ENCODE results near the gene CDH13. TPM values are rescaled to one million over a fixed set of nuclear protein-coding genes. Genes with fewer than 3 reads are reported as not detected.

The CDH13 gene
- total RNA-seq, 1 donor from 2014 or later: 22.9 TPM

DNA sequence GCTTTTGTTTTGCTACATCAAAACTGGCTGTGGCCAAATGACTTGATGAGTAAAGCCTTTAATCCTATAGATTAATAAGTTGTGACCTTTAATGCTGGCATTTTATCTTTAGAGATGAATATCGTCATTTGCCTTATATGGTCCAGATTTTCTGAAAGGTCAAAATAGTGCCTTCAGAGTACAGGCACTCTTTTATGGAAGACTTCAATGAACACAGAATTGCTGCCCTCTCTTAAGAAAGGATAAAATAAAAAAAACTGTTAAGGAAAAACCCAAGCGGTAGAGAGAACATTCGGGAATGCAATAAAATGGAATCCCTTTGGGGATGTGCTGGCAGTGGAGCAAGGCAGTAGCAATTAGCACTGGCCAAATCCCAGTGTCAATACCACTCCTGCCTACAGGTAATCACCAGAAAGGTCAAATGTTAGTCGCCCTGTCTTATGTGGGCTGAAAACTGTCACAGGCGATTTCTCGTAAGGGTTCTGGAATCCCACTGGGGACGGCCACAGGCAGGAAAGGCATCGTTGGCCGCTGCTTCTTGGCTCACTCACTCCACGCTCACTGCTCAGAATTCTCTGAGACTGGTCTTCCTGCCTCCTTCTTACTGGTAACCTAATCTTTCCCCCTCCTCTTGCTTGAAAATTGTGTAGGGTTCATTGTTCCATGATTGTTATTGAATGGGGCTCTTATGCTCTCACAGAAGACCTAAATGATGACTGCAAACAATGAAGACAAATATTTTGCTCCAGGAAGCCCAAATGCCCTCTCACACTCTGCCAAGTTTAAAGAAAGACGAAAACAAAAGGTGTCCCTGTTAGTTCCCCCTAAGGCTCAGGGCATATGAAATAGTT, 1135.6 kb downstream of the CDH13 start:
- DNase-seq (ENCODE audit: low read depth): no peak

DNA sequence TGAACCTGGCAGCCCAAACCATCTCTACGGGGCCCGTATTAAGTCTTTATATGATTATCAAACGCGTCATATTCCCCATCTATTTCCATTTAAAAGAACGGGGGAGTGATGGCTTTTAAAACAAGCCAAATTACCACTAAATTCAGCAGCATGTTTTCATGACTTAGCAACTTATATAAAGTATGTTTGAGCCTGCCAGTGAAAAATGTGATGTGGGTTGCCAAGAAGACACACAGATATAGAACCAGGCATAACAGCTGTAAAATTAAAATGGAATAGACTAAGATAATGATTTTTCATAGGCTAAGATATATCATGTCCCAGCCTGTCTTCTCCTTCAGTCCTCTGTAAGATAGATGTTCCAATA, 1136.2 kb downstream of the CDH13 start:
- no peak for DNase-seq (ENCODE audit: low read depth)

DNA sequence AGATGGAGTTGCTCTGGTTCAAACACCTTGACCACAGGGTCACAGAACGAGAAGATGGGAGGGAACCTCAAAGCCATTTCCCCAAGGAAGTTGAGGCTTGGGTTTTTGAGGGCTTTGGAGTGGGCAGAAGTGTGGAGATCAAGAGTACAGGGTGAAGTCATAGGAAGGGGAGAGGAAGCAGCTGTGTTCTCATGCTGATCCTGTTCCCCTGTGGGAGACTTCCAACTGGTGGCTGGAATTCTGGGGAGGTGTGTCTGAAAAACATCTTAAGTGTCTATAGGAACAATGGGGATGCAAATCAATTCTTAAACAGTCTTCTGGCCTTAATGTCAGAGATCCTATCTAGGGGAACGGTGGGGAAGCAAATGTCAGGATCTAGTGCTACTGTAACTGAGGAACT, 1142.2 kb downstream of the CDH13 start:
- no peak for DNase-seq (ENCODE audit: low read depth)

DNA sequence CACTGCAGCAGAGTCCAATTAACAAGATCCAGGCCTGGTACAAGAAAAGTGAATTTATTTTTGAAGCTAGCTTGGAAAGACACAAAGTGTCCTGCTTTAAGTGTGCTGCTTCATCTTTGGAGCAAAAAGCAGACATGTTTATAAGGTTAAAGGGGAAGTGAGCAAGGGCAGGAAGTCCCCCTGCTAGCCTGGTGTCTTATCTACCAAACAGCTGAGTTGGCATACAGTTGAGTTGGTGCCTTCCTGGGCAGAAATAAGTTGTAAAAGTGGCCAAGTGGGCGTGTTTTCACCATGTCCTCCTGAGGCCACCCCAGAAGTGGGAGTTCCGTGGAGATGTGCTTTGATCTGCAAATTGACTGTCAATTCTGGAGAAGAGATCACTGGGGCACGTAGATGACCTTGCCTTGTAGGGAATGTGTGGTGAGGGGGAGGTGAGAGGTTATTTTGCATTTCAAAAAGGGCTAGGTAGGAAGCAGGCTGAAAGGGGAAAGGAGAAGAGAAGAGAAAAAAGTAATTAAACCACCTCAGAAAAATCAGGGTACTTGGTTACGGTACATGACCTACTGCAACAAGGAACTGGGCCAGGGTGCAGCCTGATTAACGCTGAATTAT, 1142.7 kb downstream of the CDH13 start:
- no peak for DNase-seq (ENCODE audit: low read depth)

DNA sequence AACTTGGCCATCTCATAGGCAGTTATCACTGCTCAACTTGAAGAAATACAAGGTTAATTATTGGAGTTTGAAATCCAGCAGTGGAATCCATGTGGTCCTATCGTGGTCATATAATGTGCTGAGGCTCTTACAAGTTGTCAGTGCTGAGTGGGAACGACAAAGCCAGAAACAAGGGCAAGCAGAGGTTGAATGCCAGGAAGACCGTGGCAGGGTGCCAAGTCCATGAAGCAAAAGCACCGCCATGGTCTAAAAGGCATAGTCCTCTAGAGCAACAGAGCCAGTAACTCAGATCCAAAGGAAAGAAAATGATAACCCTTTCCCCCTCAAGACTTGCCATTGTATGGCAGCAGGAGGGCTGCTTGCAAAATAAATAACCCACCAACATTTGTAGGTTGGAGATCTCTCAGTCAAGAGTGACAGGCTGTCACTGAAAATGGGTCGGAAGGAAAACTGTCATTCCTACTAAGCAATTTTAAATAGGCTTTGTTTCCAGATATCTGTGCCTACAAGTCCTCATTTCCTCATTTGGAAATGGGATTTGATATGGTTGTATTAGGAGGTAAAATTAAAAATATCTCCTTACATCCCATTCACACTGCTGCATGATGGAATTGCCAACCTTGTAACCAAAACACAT, 1144.7 kb downstream of the CDH13 start:
- DNase-seq (ENCODE audit: low read depth): peak; percentile 72

DNA sequence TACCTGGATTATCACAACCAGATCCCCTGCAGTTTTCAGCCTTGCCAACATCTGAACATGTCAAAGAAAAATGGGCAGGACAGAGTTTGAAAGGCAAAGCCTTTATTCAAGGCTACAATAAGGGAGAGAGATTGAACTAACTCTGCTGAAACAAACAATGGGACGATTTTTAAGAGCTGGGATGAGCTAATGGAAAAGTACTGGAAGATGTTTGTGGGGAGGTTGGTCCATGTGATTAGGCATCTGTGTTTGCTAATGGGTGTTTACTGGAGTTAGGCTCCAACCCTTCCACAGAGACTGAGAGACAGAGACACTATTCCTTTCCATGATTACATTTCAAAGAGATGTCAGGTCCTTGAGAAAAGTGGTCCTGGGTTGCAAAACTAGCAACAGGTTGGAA, 1146.0 kb downstream of the CDH13 start:
- DNase-seq (ENCODE audit: low read depth): no peak

DNA sequence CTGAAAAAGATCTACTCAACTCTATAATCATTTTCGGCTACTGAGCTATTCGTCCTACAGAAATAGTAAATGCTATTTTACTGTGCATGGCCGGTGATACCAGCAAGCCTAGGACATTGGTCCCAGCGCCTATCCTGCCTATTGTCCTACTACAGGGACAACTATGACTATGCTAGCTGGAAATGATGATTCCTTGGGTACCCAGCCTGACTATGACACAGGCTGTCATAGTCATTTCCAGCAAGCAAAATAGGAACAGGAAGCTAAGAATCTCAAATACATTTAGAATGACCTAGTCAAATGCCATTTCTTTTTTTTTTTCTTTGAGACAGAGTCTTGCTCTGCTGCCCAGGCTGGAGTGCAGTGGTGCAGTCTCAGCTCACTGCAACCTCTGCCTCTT, 1147.3 kb downstream of the CDH13 start:
- no peak for DNase-seq (ENCODE audit: low read depth)

DNA sequence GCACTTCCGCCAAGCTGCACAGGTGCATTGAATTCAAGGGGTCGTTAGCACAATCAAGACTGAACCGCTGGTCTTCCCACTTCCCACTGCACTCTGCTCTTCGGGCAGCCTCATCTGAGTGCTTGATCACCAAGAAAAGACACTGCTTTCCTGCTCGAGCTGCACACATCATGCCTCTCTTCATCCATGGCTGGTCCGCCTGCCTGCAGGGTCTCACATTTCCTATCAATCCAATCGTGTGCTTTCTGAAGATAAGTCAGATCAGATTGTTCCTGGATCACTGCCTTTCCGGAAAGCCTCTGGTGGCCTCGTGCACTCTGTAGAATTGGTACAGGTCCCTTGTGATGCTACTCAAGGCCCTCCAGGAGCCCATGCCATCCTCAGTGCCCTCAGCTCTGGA, 1150.2 kb downstream of the CDH13 start:
- DNase-seq (ENCODE audit: low read depth): no peak

DNA sequence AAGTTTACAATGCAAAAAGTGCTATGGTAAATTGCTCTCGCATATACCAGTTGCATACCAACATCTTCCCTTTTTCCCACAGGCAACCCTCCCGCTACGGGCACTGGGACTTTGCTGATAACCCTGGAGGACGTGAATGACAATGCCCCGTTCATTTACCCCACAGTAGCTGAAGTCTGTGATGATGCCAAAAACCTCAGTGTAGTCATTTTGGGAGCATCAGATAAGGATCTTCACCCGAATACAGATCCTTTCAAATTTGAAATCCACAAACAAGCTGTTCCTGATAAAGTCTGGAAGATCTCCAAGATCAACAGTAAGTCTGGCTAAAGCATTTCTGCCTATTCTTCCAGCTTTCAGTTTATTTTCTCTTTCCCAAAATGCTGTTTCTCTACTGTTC, 1153.1 kb downstream of the CDH13 start:
- DNase-seq (ENCODE audit: low read depth): peak; percentile 5

DNA sequence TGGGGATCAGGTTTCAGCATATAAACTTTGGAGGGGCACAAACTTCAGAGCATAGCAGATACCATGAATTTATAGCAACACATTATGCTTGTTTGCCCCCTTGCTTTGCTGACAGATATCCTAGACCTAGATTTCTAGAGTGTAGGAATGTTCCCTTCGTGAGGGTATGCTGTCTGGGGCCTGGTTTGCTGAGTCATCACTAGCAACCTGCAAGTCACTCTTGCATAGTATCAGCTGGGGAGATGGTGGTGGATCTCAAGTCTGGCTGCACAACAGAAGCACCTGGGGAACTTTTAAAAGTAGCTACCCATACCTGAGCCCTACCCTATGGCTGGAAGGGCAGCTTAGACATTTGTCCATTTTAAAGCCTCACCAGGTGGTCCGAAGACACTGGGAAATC, 1158.7 kb downstream of the CDH13 start:
- peak; percentile 25 for DNase-seq (ENCODE audit: low read depth)

DNA sequence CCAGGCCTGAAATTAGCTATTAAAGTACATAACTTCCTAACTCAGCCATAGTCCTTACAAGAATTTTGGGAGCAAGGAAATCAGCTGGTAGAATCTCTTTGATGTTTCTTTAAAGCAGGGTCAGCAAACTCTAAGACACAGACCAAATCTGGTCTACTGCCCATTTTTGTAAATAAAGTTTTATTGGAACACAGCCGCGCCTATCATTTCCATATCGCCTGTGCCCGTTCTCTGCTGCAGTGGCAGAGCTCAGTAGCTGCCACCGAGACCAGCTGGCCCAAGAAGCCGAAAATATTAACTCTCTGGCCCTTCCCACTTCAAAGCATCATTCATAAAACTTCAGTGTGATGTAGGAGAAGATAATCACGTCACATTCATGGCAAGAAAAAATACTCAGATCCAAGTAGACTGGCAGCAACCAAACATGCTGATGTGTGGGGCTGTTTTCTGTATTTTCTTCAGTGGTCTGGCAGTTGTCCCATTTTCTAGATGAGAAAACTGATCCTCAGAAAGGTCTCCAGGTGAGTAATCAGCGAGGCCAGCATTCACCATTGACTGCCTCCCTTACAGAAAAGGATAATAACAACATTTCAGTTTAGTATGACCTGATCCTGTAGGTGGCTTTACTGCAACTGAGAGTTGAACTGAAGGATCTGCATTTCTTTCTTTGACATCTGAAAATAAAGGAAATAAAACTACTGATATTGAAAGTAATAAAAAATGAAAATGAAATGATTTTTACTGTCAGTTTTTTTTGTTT, 1163.1 kb downstream of the CDH13 start:
- no peak for DNase-seq (ENCODE audit: low read depth)

DNA sequence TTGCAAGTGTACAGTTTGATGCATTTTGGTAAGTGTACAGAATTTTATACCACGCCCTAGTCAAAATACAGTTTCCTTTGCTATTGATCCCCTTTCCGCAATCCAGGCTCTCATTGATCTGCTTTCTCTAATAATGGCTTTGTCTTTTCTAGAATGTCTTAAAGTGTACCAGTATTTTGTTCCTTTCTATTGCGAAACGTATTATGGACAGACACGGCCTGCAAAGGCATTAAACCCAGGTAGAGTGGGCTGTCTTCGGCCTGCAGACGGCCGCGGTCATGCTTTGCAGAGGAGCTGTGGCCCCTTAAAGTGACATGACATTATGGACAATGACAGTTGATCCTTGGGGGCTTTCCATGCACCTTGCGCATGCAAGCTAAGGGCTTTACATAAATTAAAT, 1165.1 kb downstream of the CDH13 start:
- DNase-seq (ENCODE audit: low read depth): no peak

DNA sequence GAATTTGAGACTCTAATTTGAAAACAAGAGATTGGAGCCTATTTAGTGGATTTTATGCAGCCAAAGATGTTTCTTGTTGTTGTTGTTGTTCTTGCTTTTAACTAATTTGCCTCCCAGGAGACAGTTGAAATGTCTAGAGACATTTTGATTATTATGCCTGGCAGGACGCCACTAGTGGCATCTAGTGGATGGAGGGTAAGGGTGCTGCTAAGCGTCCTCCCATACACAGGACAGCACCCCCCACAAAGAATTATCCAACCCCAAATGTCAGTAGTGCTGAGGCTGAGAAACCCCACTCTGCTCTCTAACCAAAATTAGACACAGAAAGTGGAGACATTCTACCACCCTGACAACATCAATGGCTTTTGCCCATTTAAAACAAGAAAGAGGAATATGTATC, 1165.6 kb downstream of the CDH13 start:
- DNase-seq (ENCODE audit: low read depth): no peak

DNA sequence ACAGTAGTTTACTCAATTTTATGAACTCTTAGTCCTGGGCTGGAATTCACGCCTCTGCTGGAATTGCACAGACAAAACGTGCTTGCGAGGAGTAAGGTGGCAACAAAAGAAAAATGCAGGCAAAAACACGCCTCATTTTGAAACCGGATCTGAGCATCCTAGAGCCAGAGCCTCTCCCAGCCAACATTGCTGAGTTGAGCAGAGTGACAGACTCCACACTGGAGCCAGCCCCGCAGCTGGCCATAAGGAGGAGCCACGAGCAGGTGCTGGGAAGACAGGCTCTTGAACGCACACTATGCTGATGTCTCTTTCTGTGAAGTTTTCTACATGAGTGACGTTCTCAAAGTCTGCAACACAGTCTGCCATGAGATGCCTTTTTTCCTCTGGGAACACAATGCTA, 1166.4 kb downstream of the CDH13 start:
- DNase-seq (ENCODE audit: low read depth): no peak

DNA sequence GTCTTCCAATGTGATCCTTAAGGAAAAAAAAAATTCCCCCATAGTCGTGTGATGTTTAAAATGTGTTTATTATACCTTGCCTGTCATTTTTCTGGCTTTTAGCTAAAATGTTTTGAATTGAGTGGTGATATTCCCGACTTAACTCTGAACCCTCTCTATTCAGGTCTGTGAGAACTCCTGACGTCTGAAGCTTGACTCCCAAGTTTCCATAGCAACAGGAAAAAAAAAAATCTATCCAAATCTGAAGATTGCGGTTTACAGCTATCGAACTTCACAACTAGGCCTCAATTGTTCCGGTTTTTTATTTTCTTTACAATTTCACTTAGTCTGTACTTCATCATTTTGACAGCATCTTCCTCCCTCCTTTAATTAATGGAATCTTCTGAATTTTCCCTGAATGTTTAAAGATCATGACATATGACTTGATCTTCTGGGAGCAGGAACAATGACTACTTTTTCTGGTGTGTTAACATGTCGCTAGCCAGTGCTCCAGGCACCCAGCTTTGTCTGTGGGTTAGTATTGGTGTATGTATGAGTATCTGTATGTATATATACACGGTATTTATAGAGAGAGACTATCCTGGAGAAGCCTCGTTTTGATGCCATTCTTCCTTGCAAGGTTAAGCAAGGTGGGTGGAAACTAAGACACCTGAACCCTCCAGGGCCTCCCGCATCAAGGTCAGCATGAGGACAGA, 1168.2 kb downstream of the CDH13 start:
- DNase-seq (ENCODE audit: low read depth): no peak

DNA sequence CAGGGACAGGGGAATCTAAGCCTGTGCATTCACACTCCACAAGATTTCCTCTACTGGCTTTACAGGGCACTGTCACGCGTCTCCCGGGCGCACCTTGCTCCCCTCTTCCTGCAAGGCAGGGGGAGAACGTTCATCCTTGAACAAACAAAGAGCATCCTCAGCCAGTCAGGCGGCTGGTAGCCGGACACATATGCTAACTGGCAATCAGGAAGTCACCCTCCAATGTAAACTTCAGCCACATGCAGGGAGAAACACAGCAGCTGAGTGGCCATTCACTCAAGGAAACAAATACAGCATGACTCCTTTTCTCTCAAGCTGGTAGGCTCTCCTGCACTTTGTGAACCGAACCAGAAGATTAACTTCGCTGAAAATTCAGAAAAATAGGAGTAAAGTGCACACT, 1170.2 kb downstream of the CDH13 start:
- no peak for DNase-seq (ENCODE audit: low read depth)

DNA sequence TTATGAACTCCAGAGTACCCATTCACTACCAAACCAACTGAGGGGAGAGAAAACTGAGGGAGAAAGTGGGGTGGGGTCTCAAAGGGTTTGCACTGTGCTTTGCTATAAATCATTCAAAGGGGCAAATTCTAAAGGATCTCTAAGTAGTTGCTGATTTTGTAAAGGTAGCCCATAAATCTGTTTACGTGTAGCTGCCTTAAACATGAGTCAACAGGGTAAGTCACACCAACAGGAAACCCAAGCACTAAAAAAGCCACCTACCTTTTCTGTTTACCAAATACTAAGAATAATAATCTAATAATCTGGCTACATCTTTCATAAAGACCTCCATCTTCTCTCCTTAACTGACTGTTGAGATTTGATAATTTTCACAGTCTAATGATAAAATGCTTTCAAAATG, 1172.6 kb downstream of the CDH13 start:
- DNase-seq (ENCODE audit: low read depth): peak; percentile 40

DNA sequence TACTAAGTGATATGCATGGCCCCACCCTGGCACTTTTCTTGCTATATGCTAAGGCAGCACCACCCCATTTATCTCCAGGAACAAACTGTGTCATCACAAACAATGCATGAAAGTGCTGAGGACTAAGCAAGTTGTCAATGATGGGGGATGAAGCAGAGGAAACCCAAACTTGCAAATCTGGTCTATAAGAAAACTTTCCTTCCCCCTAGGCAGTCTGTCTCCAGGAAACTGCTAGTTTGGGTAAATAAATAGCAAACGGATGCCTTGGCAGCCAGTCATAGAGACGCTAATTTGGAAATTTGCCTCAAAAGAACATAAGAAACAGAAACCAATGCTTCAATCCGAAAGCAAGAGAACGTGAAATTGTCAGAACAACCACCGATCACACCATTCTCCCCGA, 1175.4 kb downstream of the CDH13 start:
- peak; percentile 81 for DNase-seq (ENCODE audit: low read depth)

DNA sequence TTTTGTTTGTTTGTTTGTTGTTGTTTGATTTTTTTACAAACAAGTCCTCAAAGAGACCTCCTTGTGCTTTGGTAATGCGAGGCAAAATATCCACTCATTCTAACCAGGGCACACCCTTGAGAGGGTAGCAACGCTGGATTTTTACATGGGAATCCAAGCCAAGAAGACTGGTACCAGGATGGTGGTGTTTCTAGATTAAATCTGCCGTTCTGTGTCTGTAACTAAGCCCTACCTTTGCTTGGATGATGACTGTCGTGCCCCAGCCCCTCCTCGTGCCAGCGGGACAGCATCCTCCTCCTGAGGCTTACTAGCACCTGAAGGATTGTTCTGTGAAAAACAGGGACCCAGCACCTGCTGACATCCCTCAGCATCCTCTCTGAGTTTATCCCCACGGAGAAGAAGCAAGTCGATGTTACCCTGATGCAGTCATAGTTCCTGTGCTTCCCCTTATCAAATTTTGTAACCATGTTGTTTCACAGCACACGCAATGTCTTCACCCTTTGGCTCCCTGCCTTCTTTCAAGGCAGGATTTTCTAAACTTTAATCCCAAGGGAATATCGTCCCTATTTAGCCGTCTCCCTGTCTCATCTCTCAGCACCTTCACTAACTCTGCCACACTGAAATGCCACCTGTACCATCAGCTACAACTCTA, 1175.9 kb downstream of the CDH13 start:
- no peak for DNase-seq (ENCODE audit: low read depth)

DNA sequence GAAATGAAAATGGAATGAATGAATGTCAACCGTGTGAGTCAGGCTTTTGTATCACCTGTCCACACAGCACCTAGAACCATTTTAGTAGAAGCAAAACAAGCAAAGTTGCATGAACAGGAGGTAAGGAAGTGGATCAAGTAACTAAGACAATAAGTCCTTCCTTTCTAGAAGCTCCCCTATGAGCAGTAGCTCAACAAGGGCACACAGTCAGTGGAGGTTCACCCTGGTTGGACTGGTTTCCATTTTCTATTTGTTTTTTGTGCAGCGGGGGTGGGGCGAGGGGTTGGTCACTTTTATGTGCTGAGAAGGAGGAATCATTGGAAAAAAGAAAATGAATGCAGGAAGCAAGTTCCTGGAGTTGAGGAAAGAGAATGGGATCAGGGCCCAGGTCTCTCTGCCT, 1177.0 kb downstream of the CDH13 start:
- DNase-seq (ENCODE audit: low read depth): no peak

DNA sequence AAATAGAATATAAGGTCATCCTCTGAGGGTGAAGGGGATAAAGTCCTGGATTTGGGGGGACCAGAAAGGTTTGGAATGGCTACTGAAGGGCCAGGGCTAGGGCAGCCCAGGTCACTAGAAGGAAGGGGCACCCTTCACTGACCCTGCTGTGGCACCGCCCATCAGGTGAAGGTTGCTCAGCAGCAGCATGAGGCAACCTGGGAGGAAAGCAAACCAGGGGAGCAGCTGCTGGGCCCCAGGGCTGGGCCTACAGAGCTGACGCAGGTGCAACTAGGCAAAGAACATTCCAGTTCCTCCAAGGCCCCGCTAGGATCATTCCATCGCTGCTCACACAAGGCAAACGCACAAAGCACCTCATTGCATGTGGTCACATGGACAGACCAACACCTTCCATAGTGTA, 1177.6 kb downstream of the CDH13 start:
- DNase-seq (ENCODE audit: low read depth): no peak
